Activated CD4-positive, CD25-positive, alpha-beta regulatory T cell treated with anti-CD3 and anti-CD28 coated beads, Interleukin-2, amount 50 U/mL, for 24 hours (primary cell): ENCODE measurements around the gene TLL1.

Source experiments
- ATAC-seq, 2 donors: fragments of 150-1000 bp; cut with Tn5 transposase; one replicate each; pipeline ENCODE4 v1.10.0; 2021; ENCODE audit warnings: mild to moderate bottlenecking in 1 of 2, moderate library complexity in 1 of 2

Gene TLL1

GRCh38 chr4:165905405-165906027 is 32.5 kb downstream of the TLL1 start:
- no peak for ATAC-seq

- no peak for ATAC-seq
Measured at GRCh38 chr4:165906272-165906671, 33.2 kb downstream of the TLL1 start.

GRCh38 chr4:165909947-165910346 is 36.9 kb downstream of the TLL1 start:
- ATAC-seq: no peak

- ATAC-seq: no peak
Measured at GRCh38 chr4:165915215-165915614, 42.2 kb downstream of the TLL1 start.

GRCh38 chr4:165921546-165921945 is 48.5 kb downstream of the TLL1 start:
- ATAC-seq: no peak

- ATAC-seq: no peak
Measured at GRCh38 chr4:165922747-165923146, 49.7 kb downstream of the TLL1 start.

- ATAC-seq: no peak
Measured at GRCh38 chr4:165926307-165926706, 53.3 kb downstream of the TLL1 start.

GRCh38 chr4:165927366-165927765 is 54.3 kb downstream of the TLL1 start:
- no peak for ATAC-seq

- no peak for ATAC-seq
Measured at GRCh38 chr4:165927815-165928214, 54.8 kb downstream of the TLL1 start.

- ATAC-seq: no peak
Measured at GRCh38 chr4:165928601-165929000, 55.6 kb downstream of the TLL1 start.

- ATAC-seq: no peak
Measured at GRCh38 chr4:165929662-165930061, 56.6 kb downstream of the TLL1 start.

GRCh38 chr4:165931741-165932140 is 58.7 kb downstream of the TLL1 start:
- ATAC-seq: no peak

- no peak for ATAC-seq
Measured at GRCh38 chr4:165944900-165945299, 71.9 kb downstream of the TLL1 start.

GRCh38 chr4:165945991-165946390 is 73.0 kb downstream of the TLL1 start:
- no peak for ATAC-seq

- ATAC-seq: no peak
Measured at GRCh38 chr4:165947019-165947418, 74.0 kb downstream of the TLL1 start.

- no peak for ATAC-seq
Measured at GRCh38 chr4:165953181-165953580, 80.1 kb downstream of the TLL1 start.

GRCh38 chr4:165963621-165964020 is 90.6 kb downstream of the TLL1 start:
- no peak for ATAC-seq

- no peak for ATAC-seq
Measured at GRCh38 chr4:165964591-165964990, 91.6 kb downstream of the TLL1 start.

- ATAC-seq: no peak
Measured at GRCh38 chr4:165965503-165965902, 92.5 kb downstream of the TLL1 start.

- no peak for ATAC-seq
Measured at GRCh38 chr4:165966833-165967232, 93.8 kb downstream of the TLL1 start.

- no peak for ATAC-seq
Measured at GRCh38 chr4:165967486-165967885, 94.4 kb downstream of the TLL1 start.

GRCh38 chr4:165970703-165971420 is 97.8 kb downstream of the TLL1 start:
- no peak for ATAC-seq

GRCh38 chr4:165971446-165971845 is 98.4 kb downstream of the TLL1 start:
- no peak for ATAC-seq

- ATAC-seq: no peak
Measured at GRCh38 chr4:165971933-165972332, 98.9 kb downstream of the TLL1 start.

- no peak for ATAC-seq
Measured at GRCh38 chr4:165972747-165973146, 99.7 kb downstream of the TLL1 start.
